ENCODE data around the gene NRARP.

DNA sequence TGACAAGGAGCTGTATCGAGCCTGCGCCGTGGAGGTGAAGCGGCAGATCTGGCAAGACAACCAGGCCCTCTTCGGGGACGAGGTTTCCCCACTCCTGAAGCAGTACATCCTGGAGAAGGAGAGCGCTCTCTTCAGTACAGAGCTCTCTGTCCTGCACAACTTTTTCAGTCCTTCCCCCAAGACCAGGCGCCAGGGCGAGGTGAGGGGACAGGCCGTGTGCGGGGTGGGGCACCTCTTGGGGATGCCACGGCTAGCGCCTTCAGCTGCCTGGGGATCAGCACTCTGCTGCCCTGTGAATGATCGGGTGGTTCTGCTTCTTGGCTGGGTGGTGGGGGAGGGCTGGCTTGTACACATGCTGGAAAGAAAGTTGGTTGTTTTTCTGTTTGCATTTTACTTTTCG is 45.2 kb downstream of the NRARP start:
- TF ChIP-seq, protein P1, sequence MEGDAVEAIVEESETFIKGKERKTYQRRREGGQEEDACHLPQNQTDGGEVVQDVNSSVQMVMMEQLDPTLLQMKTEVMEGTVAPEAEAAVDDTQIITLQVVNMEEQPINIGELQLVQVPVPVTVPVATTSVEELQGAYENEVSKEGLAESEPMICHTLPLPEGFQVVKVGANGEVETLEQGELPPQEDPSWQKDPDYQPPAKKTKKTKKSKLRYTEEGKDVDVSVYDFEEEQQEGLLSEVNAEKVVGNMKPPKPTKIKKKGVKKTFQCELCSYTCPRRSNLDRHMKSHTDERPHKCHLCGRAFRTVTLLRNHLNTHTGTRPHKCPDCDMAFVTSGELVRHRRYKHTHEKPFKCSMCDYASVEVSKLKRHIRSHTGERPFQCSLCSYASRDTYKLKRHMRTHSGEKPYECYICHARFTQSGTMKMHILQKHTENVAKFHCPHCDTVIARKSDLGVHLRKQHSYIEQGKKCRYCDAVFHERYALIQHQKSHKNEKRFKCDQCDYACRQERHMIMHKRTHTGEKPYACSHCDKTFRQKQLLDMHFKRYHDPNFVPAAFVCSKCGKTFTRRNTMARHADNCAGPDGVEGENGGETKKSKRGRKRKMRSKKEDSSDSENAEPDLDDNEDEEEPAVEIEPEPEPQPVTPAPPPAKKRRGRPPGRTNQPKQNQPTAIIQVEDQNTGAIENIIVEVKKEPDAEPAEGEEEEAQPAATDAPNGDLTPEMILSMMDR (IDR thresholded peaks at IDR 0.05; ENCODE audit: low read depth, low read length, missing input control), result no peak
- TF ChIP-seq, protein P2, sequence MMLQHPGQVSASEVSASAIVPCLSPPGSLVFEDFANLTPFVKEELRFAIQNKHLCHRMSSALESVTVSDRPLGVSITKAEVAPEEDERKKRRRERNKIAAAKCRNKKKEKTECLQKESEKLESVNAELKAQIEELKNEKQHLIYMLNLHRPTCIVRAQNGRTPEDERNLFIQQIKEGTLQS (IDR thresholded peaks at IDR 0.05), result no peak
- TF ChIP-seq, protein P3, sequence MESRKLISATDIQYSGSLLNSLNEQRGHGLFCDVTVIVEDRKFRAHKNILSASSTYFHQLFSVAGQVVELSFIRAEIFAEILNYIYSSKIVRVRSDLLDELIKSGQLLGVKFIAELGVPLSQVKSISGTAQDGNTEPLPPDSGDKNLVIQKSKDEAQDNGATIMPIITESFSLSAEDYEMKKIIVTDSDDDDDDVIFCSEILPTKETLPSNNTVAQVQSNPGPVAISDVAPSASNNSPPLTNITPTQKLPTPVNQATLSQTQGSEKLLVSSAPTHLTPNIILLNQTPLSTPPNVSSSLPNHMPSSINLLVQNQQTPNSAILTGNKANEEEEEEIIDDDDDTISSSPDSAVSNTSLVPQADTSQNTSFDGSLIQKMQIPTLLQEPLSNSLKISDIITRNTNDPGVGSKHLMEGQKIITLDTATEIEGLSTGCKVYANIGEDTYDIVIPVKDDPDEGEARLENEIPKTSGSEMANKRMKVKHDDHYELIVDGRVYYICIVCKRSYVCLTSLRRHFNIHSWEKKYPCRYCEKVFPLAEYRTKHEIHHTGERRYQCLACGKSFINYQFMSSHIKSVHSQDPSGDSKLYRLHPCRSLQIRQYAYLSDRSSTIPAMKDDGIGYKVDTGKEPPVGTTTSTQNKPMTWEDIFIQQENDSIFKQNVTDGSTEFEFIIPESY (IDR thresholded peaks at IDR 0.05), result no peak
- no peak for TF ChIP-seq RAD21 (IDR thresholded peaks at IDR 0.05)
- no peak for TF ChIP-seq GABPA (IDR thresholded peaks at IDR 0.05 in 1 of 2, conservative IDR thresholded peaks at IDR 0.05 in 1 of 2)
- TF ChIP-seq, protein P4, sequence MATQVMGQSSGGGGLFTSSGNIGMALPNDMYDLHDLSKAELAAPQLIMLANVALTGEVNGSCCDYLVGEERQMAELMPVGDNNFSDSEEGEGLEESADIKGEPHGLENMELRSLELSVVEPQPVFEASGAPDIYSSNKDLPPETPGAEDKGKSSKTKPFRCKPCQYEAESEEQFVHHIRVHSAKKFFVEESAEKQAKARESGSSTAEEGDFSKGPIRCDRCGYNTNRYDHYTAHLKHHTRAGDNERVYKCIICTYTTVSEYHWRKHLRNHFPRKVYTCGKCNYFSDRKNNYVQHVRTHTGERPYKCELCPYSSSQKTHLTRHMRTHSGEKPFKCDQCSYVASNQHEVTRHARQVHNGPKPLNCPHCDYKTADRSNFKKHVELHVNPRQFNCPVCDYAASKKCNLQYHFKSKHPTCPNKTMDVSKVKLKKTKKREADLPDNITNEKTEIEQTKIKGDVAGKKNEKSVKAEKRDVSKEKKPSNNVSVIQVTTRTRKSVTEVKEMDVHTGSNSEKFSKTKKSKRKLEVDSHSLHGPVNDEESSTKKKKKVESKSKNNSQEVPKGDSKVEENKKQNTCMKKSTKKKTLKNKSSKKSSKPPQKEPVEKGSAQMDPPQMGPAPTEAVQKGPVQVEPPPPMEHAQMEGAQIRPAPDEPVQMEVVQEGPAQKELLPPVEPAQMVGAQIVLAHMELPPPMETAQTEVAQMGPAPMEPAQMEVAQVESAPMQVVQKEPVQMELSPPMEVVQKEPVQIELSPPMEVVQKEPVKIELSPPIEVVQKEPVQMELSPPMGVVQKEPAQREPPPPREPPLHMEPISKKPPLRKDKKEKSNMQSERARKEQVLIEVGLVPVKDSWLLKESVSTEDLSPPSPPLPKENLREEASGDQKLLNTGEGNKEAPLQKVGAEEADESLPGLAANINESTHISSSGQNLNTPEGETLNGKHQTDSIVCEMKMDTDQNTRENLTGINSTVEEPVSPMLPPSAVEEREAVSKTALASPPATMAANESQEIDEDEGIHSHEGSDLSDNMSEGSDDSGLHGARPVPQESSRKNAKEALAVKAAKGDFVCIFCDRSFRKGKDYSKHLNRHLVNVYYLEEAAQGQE (IDR thresholded peaks at IDR 0.05), result no peak
- TF ChIP-seq, protein P5, sequence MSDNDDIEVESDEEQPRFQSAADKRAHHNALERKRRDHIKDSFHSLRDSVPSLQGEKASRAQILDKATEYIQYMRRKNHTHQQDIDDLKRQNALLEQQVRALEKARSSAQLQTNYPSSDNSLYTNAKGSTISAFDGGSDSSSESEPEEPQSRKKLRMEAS (IDR thresholded peaks at IDR 0.05), result no peak
- TF ChIP-seq RXRA (IDR thresholded peaks at IDR 0.05), result no peak

All from liver (tissue), 3 donors.